Gastroesophageal sphincter (tissue), 3 donors: ENCODE data around the gene CLIC3.

Experiments
- POLR2A ChIP-seq, 2 donors: fragments of 450-650 bp; IDR thresholded peaks; one replicate each; pipeline ENCODE4 v1.6.1; 2017; ENCODE audit warnings: antibody characterized with exemption in 2 of 2, mild to moderate bottlenecking in 2 of 2, moderate library complexity in 1 of 2
- TF ChIP-seq, protein P1 (sequence below), 4 experiments: fragments of 200-600 bp in 2 of 4; fragments of 450-650 bp in 2 of 4; sonication (generic) in 1 of 4; IDR thresholded peaks; one replicate each; pipeline ENCODE4 v1.5.1; 2017 to 2019; ENCODE audit warnings: antibody characterized with exemption in 4 of 4, mild to moderate bottlenecking in 2 of 4, moderate library complexity in 2 of 4

- TF ChIP-seq POLR2A (IDR thresholded peaks at IDR 0.05), result no peak
- TF ChIP-seq, protein P1, sequence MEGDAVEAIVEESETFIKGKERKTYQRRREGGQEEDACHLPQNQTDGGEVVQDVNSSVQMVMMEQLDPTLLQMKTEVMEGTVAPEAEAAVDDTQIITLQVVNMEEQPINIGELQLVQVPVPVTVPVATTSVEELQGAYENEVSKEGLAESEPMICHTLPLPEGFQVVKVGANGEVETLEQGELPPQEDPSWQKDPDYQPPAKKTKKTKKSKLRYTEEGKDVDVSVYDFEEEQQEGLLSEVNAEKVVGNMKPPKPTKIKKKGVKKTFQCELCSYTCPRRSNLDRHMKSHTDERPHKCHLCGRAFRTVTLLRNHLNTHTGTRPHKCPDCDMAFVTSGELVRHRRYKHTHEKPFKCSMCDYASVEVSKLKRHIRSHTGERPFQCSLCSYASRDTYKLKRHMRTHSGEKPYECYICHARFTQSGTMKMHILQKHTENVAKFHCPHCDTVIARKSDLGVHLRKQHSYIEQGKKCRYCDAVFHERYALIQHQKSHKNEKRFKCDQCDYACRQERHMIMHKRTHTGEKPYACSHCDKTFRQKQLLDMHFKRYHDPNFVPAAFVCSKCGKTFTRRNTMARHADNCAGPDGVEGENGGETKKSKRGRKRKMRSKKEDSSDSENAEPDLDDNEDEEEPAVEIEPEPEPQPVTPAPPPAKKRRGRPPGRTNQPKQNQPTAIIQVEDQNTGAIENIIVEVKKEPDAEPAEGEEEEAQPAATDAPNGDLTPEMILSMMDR (IDR thresholded peaks at IDR 0.05), result no peak
Measured at GRCh38 chr9:137040568-137040967, 44.2 kb upstream of the CLIC3 start.
